Neural cell (in vitro differentiated cells): ENCODE data around the gene ITGB5. TPM values are rescaled to one million over a fixed set of nuclear protein-coding genes. Genes with fewer than 3 reads are reported as not detected.

Experiments used
- H2AFZ ChIP-seq: fragments of 200-600, 300-800 bp; sonication (generic), shearing (Covaris generic); 2 replicates; pipeline ENCODE4 v1.6.0; 2014; ENCODE audit warnings: low read depth, mild to moderate bottlenecking, antibody characterized with exemption, low read length, moderate library complexity
- H3F3A ChIP-seq: fragments of 200-600 bp; shearing (Covaris generic); 2 replicates; pipeline ENCODE4 v1.6.1; 2016; ENCODE audit warnings: mild to moderate bottlenecking, moderate library complexity, mixed read lengths, antibody characterized with exemption, low read length; ENCODE audit not compliant: insufficient read depth, poor library complexity, severe bottlenecking
- H3K27ac ChIP-seq: fragments of 200-600, 300-800 bp; sonication (generic), shearing (Covaris generic); 2 replicates; pipeline ENCODE4 v1.5.1; 2014; ENCODE audit warnings: mild to moderate bottlenecking, low read length, moderate library complexity
- H3K27me3 ChIP-seq: fragments of 300-800, 200-600 bp; sonication (generic), shearing (Covaris generic); 2 replicates; pipeline ENCODE4 v1.6.0; 2014; ENCODE audit warnings: mild to moderate bottlenecking, low read depth, low read length, moderate library complexity; ENCODE audit not compliant: insufficient read depth
- H3K36me3 ChIP-seq: fragments of 300-800, 200-600 bp; sonication (generic), shearing (Covaris generic); 2 replicates; pipeline ENCODE4 v1.5.1; 2014; ENCODE audit warnings: mild to moderate bottlenecking, antibody characterized with exemption, low read length, moderate library complexity; ENCODE audit not compliant: insufficient read depth
- H3K4me2 ChIP-seq: fragments of 300-800, 200-600 bp; sonication (generic), shearing (Covaris generic); 2 replicates; pipeline ENCODE4 v1.6.0; 2014; ENCODE audit warnings: mild to moderate bottlenecking, low read length
- H3K4me3 ChIP-seq: fragments of 300-800, 200-600 bp; sonication (generic), shearing (Covaris generic); 2 replicates; pipeline ENCODE4 v1.5.1; 2014; ENCODE audit warnings: mild to moderate bottlenecking, low read length, moderate library complexity
- H3K79me2 ChIP-seq: fragments of 200-600 bp; shearing (Covaris generic); replicated peaks from 2 replicates; pipeline ENCODE4 v1.6.0; 2014; ENCODE audit warnings: mild to moderate bottlenecking, low read length, moderate library complexity; ENCODE audit not compliant: insufficient read depth
- H3K9ac ChIP-seq: fragments of 300-800, 200-600 bp; sonication (generic), shearing (Covaris generic); 2 replicates; pipeline ENCODE4 v1.6.1; 2016; ENCODE audit warnings: mild to moderate bottlenecking, low read length, mixed read lengths
- H3K9me2 ChIP-seq: fragments of 200-600 bp; shearing (Covaris generic); 2 replicates; pipeline ENCODE4 v1.6.1; 2016; ENCODE audit warnings: mild to moderate bottlenecking, low read length, mixed read lengths; ENCODE audit not compliant: insufficient read depth
- H3K9me3 ChIP-seq: fragments of 200-600, 300-800 bp; sonication (generic), shearing (Covaris generic); 2 replicates; pipeline ENCODE4 v1.6.1; 2016; ENCODE audit warnings: mild to moderate bottlenecking, mixed run types, low read length, moderate library complexity, mixed read lengths
- H4K20me1 ChIP-seq: fragments of 200-600 bp; shearing (Covaris generic); 2 replicates; pipeline ENCODE4 v1.6.1; 2016; ENCODE audit warnings: mild to moderate bottlenecking, mixed run types; ENCODE audit not compliant: insufficient read depth
- CTCF ChIP-seq: fragments of 450-650 bp; IDR thresholded peaks from 2 replicates; pipeline ENCODE4 v1.5.1; 2014; ENCODE audit warnings: antibody characterized with exemption, mild to moderate bottlenecking, moderate library complexity; ENCODE audit not compliant: poor library complexity, severe bottlenecking
- EP300 ChIP-seq: fragments of 450-650 bp; conservative IDR thresholded peaks from 2 replicates; pipeline ENCODE4 v1.6.1; 2014; ENCODE audit warnings: antibody characterized with exemption, mild to moderate bottlenecking, moderate library complexity; ENCODE audit not compliant: poor library complexity, severe bottlenecking
- EZH2 ChIP-seq: fragments of 200-600, 300-800 bp; shearing (Covaris generic), sonication (generic); IDR thresholded peaks from 2 replicates; pipeline ENCODE4 v1.6.1; 2014; ENCODE audit warnings: antibody characterized with exemption, low read length, borderline replicate concordance, mild to moderate bottlenecking; ENCODE audit not compliant: insufficient read depth, poor library complexity, severe bottlenecking
- MXI1 ChIP-seq: fragments of 450-650 bp; conservative IDR thresholded peaks from 2 replicates; pipeline ENCODE4 v1.6.1; 2014; ENCODE audit warnings: antibody characterized with exemption, mild to moderate bottlenecking; ENCODE audit not compliant: poor library complexity, severe bottlenecking
- POLR2AphosphoS5 ChIP-seq: IDR thresholded peaks from 2 replicates; pipeline ENCODE4 v1.6.1; 2012
- RAD21 ChIP-seq: fragments of 450-650 bp; conservative IDR thresholded peaks from 2 replicates; pipeline ENCODE4 v1.6.1; 2014; ENCODE audit warnings: antibody characterized with exemption, mild to moderate bottlenecking, moderate library complexity
- REST ChIP-seq: IDR thresholded peaks from 2 replicates; pipeline ENCODE4 v1.6.1; 2012; ENCODE audit warnings: borderline replicate concordance
- SMC3 ChIP-seq: fragments of 450-650 bp; conservative IDR thresholded peaks from 2 replicates; pipeline ENCODE4 v1.6.1; 2014; ENCODE audit warnings: antibody characterized with exemption, mild to moderate bottlenecking, moderate library complexity; ENCODE audit not compliant: poor library complexity
- TAF1 ChIP-seq: IDR thresholded peaks from 2 replicates; pipeline ENCODE4 v1.6.1; 2012; ENCODE audit warnings: low read depth
- polyA plus RNA-seq: library from polyadenylated mRNA; depleted of rRNA; stranded (reverse); fragments of >200 nt; gene quantifications from 2 replicates; pipeline ENCODE4 v1.2.3, GENCODE V29; 2014

The ITGB5 gene
- polyA plus RNA-seq, 1 donor from 2014 or later, result 1.2 TPM

- H3K9me3 ChIP-seq, result no peaks in the 10 kb centered on the region
- no peaks in the 10 kb centered on the region for H3K36me3 ChIP-seq
- TF ChIP-seq REST (no peak), MXI1 (no peak), EP300 (no peak), POLR2AphosphoS5 (no peak), SMC3 (no peak), RAD21 (no peak), EZH2 (no peak), CTCF (no peak), TAF1 (no peak)
- no peaks in the 10 kb centered on the region for H3K9me2 ChIP-seq
- no peak overlapping the region for H3K4me3 ChIP-seq
- H3K27ac ChIP-seq, result no peak overlapping the region
- H3K79me2 ChIP-seq, result no peaks in the 10 kb centered on the region
- H3K27me3 ChIP-seq, result no peaks in the 10 kb centered on the region
- no peaks in the 10 kb centered on the region for H4K20me1 ChIP-seq
- H3K9ac ChIP-seq, result no peak overlapping the region
- H3K4me2 ChIP-seq, result no peak overlapping the region
- H2AFZ ChIP-seq, result no peak overlapping the region
- H3F3A ChIP-seq, result no peaks in the 10 kb centered on the region
These were observed 39.3 kb downstream of the ITGB5 start for GRCh38 chr3:124847863-124848262.

- TF ChIP-seq REST (no peak), CTCF (no peak), RAD21 (no peak), MXI1 (no peak), EP300 (no peak), EZH2 (no peak), SMC3 (no peak), TAF1 (no peak), POLR2AphosphoS5 (no peak)
- H3K79me2 ChIP-seq, result no peaks in the 10 kb centered on the region
- H3K9me2 ChIP-seq, result no peaks in the 10 kb centered on the region
- H4K20me1 ChIP-seq, result no peaks in the 10 kb centered on the region
- no peak overlapping the region for H3K27ac ChIP-seq
- no peaks in the 10 kb centered on the region for H3F3A ChIP-seq
- no peak overlapping the region for H3K9ac ChIP-seq
- H3K4me2 ChIP-seq, result no peak overlapping the region
- no peaks in the 10 kb centered on the region for H3K27me3 ChIP-seq
- no peaks in the 10 kb centered on the region for H3K9me3 ChIP-seq
- H3K4me3 ChIP-seq, result no peak overlapping the region
- H2AFZ ChIP-seq, result no peak overlapping the region
- no peaks in the 10 kb centered on the region for H3K36me3 ChIP-seq
These were observed 40.1 kb downstream of the ITGB5 start for GRCh38 chr3:124847051-124847450.
